Endothelial cell of umbilical vein (primary cell): ENCODE data around the gene CACNA1S.

Experiments
- EZH2 ChIP-seq: IDR thresholded peaks from 2 replicates; pipeline ENCODE4 v1.6.1; 2012; ENCODE audit warnings: borderline replicate concordance, low read depth, mild to moderate bottlenecking, moderate library complexity, low read length, inconsistent platforms; ENCODE audit not compliant: severe bottlenecking
- FOS ChIP-seq: IDR thresholded peaks from 2 replicates; pipeline ENCODE4 v1.6.1; 2011; ENCODE audit warnings: mild to moderate bottlenecking, low read length, moderate library complexity, borderline replicate concordance; ENCODE audit not compliant: insufficient read depth
- POLR2A ChIP-seq: IDR thresholded peaks from 2 replicates; pipeline ENCODE4 v1.6.1; 2012; ENCODE audit warnings: low read depth, mild to moderate bottlenecking, control low read depth, low read length
- POLR2AphosphoS5 ChIP-seq: IDR thresholded peaks from 2 replicates; pipeline ENCODE4 v1.6.1; 2012; ENCODE audit warnings: low read depth, mild to moderate bottlenecking, control low read depth, low read length, moderate library complexity; ENCODE audit not compliant: insufficient read depth
- TF ChIP-seq, protein P1 (sequence below): IDR thresholded peaks from 2 replicates; pipeline ENCODE4 v1.6.1; 2011; ENCODE audit not compliant: insufficient read depth, insufficient read length
- TF ChIP-seq, protein P2 (sequence below), 2 donors: IDR thresholded peaks; 1 replicate in 1 of 2; 2 replicates in 1 of 2; pipeline ENCODE4 v1.5.1; 2011; ENCODE audit warnings: low read length in 2 of 2, mild to moderate bottlenecking in 2 of 2, moderate library complexity in 2 of 2, control low read depth in 1 of 2, inconsistent platforms in 1 of 2, low read depth in 1 of 2; ENCODE audit not compliant: insufficient read depth in 1 of 2; ENCODE audit errors: extremely low read depth in 1 of 2

DNA sequence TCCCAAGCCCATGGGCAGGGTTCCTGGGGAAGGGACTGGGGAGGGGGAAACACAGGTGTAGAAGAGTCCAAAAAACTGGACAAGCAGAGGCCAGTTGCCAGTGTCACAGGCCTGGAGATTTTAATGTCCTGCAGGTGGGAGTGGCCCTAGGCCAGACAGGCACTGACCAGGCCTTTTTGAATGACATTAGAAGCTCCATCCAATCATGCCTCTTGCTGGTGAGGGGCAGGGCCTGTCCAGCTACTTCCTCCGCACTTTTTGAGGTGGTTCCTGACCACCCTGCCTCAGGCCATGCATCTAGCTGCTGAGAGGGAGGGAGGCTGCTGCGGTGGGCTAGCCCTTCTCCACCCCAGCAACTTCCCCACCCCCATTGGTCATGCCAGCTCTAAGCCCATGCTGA lies 72.8 kb downstream of the CACNA1S start:
- no peak for TF ChIP-seq POLR2A
- no peak for TF ChIP-seq POLR2AphosphoS5
- TF ChIP-seq FOS = no peak
- TF ChIP-seq EZH2 = no peak
- TF ChIP-seq, protein P1, sequence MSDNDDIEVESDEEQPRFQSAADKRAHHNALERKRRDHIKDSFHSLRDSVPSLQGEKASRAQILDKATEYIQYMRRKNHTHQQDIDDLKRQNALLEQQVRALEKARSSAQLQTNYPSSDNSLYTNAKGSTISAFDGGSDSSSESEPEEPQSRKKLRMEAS = no peak
- TF ChIP-seq, protein P2, sequence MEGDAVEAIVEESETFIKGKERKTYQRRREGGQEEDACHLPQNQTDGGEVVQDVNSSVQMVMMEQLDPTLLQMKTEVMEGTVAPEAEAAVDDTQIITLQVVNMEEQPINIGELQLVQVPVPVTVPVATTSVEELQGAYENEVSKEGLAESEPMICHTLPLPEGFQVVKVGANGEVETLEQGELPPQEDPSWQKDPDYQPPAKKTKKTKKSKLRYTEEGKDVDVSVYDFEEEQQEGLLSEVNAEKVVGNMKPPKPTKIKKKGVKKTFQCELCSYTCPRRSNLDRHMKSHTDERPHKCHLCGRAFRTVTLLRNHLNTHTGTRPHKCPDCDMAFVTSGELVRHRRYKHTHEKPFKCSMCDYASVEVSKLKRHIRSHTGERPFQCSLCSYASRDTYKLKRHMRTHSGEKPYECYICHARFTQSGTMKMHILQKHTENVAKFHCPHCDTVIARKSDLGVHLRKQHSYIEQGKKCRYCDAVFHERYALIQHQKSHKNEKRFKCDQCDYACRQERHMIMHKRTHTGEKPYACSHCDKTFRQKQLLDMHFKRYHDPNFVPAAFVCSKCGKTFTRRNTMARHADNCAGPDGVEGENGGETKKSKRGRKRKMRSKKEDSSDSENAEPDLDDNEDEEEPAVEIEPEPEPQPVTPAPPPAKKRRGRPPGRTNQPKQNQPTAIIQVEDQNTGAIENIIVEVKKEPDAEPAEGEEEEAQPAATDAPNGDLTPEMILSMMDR (IDR thresholded peaks at IDR 0.05; ENCODE audit: extremely low read depth in 1 of 2, insufficient read depth in 1 of 2, low read depth in 1 of 2, low read length in 2 of 2) = no peak
